ENCODE results near the gene EFCAB5. TPM values are rescaled to one million over a fixed set of nuclear protein-coding genes. Genes with fewer than 3 reads are reported as not detected.
A peak's percentile ranks its signal among the peaks of the same experiment; 100 is the strongest.
"Not testable (repeated sequence)": the region's sequence is repeated elsewhere in the genome, so short reads cannot be mapped to it uniquely, and the experiment has no call there.

The EFCAB5 gene
- total and polyA plus RNA-seq, 2 of the 13 experiments (the other 11 are each of a cell fraction or from before 2014, with no cell fraction given): 0.15 TPM; not detected in 1

DNA sequence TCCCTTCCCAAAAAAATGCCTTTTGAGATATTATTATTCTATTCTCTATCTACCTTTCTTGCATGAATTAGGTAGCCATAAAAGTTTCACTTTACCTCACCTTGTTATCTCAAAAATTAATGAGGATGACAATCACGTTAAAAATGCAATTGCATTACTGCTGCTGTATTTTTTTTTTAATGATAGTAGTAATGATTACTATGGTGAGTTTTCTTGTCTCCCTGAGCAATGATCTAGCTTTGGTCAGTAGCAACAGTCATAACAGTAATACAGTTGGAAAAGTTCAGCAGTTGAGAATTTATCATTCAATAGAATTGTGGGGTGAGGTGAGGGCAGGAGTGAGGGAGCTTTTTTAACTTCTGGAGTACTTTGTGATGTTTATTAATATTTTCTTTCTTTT lies at the start of gene EFCAB5 (continued):
- TF ChIP-seq, protein P1, sequence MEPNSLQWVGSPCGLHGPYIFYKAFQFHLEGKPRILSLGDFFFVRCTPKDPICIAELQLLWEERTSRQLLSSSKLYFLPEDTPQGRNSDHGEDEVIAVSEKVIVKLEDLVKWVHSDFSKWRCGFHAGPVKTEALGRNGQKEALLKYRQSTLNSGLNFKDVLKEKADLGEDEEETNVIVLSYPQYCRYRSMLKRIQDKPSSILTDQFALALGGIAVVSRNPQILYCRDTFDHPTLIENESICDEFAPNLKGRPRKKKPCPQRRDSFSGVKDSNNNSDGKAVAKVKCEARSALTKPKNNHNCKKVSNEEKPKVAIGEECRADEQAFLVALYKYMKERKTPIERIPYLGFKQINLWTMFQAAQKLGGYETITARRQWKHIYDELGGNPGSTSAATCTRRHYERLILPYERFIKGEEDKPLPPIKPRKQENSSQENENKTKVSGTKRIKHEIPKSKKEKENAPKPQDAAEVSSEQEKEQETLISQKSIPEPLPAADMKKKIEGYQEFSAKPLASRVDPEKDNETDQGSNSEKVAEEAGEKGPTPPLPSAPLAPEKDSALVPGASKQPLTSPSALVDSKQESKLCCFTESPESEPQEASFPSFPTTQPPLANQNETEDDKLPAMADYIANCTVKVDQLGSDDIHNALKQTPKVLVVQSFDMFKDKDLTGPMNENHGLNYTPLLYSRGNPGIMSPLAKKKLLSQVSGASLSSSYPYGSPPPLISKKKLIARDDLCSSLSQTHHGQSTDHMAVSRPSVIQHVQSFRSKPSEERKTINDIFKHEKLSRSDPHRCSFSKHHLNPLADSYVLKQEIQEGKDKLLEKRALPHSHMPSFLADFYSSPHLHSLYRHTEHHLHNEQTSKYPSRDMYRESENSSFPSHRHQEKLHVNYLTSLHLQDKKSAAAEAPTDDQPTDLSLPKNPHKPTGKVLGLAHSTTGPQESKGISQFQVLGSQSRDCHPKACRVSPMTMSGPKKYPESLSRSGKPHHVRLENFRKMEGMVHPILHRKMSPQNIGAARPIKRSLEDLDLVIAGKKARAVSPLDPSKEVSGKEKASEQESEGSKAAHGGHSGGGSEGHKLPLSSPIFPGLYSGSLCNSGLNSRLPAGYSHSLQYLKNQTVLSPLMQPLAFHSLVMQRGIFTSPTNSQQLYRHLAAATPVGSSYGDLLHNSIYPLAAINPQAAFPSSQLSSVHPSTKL (CRISPR knock-in tag; IDR thresholded peaks at IDR 0.05): no peak
- no peak for TF ChIP-seq SALL2 (CRISPR knock-in tag; IDR thresholded peaks at IDR 0.05)
- no peak for TF ChIP-seq ZNF772 (CRISPR knock-in tag; IDR thresholded peaks at IDR 0.05)
- TF ChIP-seq KLF15 (CRISPR knock-in tag; IDR thresholded peaks at IDR 0.05; ENCODE audit: borderline replicate concordance): no peak

DNA sequence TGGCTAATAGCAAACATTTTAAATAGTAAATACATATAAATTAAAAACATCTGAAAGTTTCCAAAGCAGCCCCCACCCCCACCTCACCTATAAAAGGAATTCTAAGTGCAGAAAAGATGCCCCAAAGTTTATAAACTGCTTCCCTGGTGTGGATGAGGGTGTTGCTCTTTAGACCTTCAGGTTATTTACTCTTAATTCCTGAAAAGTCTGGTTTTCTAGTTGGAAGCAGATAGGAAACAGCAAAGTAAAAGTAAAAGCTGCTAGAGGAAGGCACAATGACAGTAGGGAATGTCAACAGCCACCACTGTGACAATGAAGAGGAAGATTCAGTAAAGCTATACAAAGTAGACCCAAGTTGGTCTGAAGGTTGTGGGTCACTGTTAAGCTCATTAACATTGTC lies 49.2 kb upstream of the EFCAB5 start:
- H3K36me3 ChIP-seq (replicated peaks in 1 of 2; ENCODE audit: control insufficient read depth in 1 of 2, insufficient read depth in 2 of 2, low read length in 2 of 2): no peaks in the 10 kb centered on the region; a peak in 1 of 5 replicates
- DNase-seq (ENCODE audit: low spot score) (no peak), ATAC-seq (no peak), FAIRE-seq (no peak)
- H2AFZ ChIP-seq (ENCODE audit: low read length): no peak overlapping the region
- intact Hi-C loops (cut with micrococcal nuclease; ENCODE audit: unreplicated experiment): loop anchor here (5.0 kb wide), 1 partner anchor 35 kb away; no protein-coding TSS in a partner anchor
- no peak overlapping the region for H3K4me2 ChIP-seq (ENCODE audit: low read depth, low read length)
- H3K27ac ChIP-seq (ENCODE audit: extremely low read length, insufficient read depth, low read length): no peak overlapping the region
- TF ChIP-seq BCL6 (CRISPR knock-in tag; IDR thresholded peaks at IDR 0.05): peak; percentile 93
- 0 out of 2 replicates have a peak, but pooled peaks have one; percentile 20 for TF ChIP-seq FOXA3 (CRISPR knock-in tag; IDR thresholded peaks at IDR 0.05)
- TF ChIP-seq RARA (CRISPR knock-in tag; IDR thresholded peaks at IDR 0.05): 0 out of 2 replicates have a peak, but pooled peaks have one; percentile 15
- no peak for TF ChIP-seq FOXA1 (IDR thresholded peaks at IDR 0.05)
- peak; percentile 34; the same call in 1 of the 2 replicates for TF ChIP-seq FOXA1 (CRISPR knock-in tag; IDR thresholded peaks at IDR 0.05)
- TF ChIP-seq MIER2 (CRISPR knock-in tag; IDR thresholded peaks at IDR 0.05): no peak
- H3K27me3 ChIP-seq (ENCODE audit: control insufficient read depth in 1 of 2, insufficient read depth in 2 of 2, low read length in 2 of 2): no peaks in the 10 kb centered on the region
- H3K9ac ChIP-seq (ENCODE audit: insufficient read depth, low read depth, low read length): no peak overlapping the region
- BruUV-seq (replicated peaks): no TSS peak
- no peaks in the 10 kb centered on the region for H3K79me2 ChIP-seq (ENCODE audit: insufficient read depth, low read length)
- CTCF ChIA-PET (ENCODE audit: low intra/inter-chr PET ratio, low total read pairs): no interaction called here
- H4K20me1 ChIP-seq (ENCODE audit: insufficient read depth, low read length): 0 out of 2 replicates have a peak, but pooled peaks cover 3% of the 10 kb centered on the region
- no peak overlapping the region for H3K4me3 ChIP-seq (replicated peaks in 1 of 3; ENCODE audit: insufficient read depth in 1 of 3, low read depth in 2 of 3, low read length in 3 of 3)
- H3K9me3 ChIP-seq (ENCODE audit: low read length): no peaks in the 10 kb centered on the region
- POLR2A ChIA-PET: no interaction called here
- H3K4me1 ChIP-seq (ENCODE audit: insufficient read depth, low read length): peaks cover 9% of the 10 kb centered on the region
- in situ Hi-C loops (cut with HindIII; ENCODE audit: extremely low pct_ligation_motif_present, low pct_unique_long_range_greater_than_20kb): loop anchor here (10.0 kb wide), 1 partner anchor 57 kb away; no protein-coding TSS in a partner anchor

DNA sequence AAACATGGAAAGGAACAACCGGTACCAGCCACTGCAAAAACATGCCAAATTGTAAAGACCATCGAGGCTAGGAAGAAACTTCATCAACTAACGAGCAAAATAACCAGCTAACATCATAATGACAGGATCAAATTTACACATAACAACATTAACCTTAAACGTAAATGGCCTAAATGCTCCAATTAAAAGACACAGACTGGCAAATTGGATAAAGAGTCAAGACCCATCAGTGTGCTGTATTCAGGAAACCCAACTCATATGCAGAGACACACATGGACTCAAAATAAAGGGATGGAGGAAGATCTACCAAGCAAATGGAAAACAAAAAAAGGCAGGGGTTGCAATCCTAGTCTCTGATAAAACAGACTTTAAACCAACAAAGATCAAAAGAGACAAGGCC lies 44.3 kb upstream of the EFCAB5 start:
- POLR2A ChIA-PET; CTCF ChIA-PET (ENCODE audit: low intra/inter-chr PET ratio, low total read pairs); intact Hi-C loops (cut with micrococcal nuclease; ENCODE audit: unreplicated experiment); H3K79me2 ChIP-seq (ENCODE audit: insufficient read depth, low read length); H3K4me3 ChIP-seq (replicated peaks in 1 of 3; ENCODE audit: insufficient read depth in 1 of 3, low read depth in 2 of 3, low read length in 3 of 3); H3K9ac ChIP-seq (ENCODE audit: insufficient read depth, low read depth, low read length); DNase-seq (ENCODE audit: low spot score); H3K4me1 ChIP-seq (ENCODE audit: insufficient read depth, low read length); H4K20me1 ChIP-seq (ENCODE audit: insufficient read depth, low read length); H3K36me3 ChIP-seq (replicated peaks in 1 of 2; ENCODE audit: control insufficient read depth in 1 of 2, insufficient read depth in 2 of 2, low read length in 2 of 2); BruUV-seq (replicated peaks); H2AFZ ChIP-seq (ENCODE audit: low read length); H3K9me3 ChIP-seq (ENCODE audit: low read length); H3K4me2 ChIP-seq (ENCODE audit: low read depth, low read length); H3K27ac ChIP-seq (ENCODE audit: extremely low read length, insufficient read depth, low read length); FAIRE-seq; H3K27me3 ChIP-seq (ENCODE audit: control insufficient read depth in 1 of 2, insufficient read depth in 2 of 2, low read length in 2 of 2); ATAC-seq: not testable (repeated sequence)
- in situ Hi-C loops (cut with HindIII; ENCODE audit: extremely low pct_ligation_motif_present, low pct_unique_long_range_greater_than_20kb): loop anchor here (10.0 kb wide), 1 partner anchor 62 kb away; no protein-coding TSS in a partner anchor
- 63% methylated on average over 4 of the region's 4 CpGs for WGBS (ENCODE audit: low lambda C conversion rate)
